Fibroblast of villous mesenchyme (primary cell): ENCODE results near the gene CYTH4. TPM values are rescaled to one million over a fixed set of nuclear protein-coding genes. Genes with fewer than 3 reads are reported as not detected.

Experiments
- DNase-seq: peaks from one replicate; pipeline ENCODE4 v3.0.0-alpha.2; 2010; ENCODE audit warnings: low read depth
- H3K4me3 ChIP-seq: 2 replicates; pipeline ENCODE4 v1.5.1; 2011; ENCODE audit warnings: low read depth, mild to moderate bottlenecking, low read length
- CTCF ChIP-seq: IDR thresholded peaks from 2 replicates; pipeline ENCODE4 v1.5.1; 2012; ENCODE audit warnings: low read depth, mild to moderate bottlenecking, low read length; ENCODE audit not compliant: insufficient read depth
- total RNA-seq: library from RNA; depleted of rRNA; stranded (reverse); fragments of >200 nt; gene quantifications from 2 replicates; pipeline ENCODE4 v1.2.3, GENCODE V29; 2012

Gene CYTH4
- total RNA-seq, 1 donor = under 0.01 TPM

GRCh38 chr22:37254209-37254866 lies 28.0 kb upstream of the CYTH4 start:
- no peak overlapping the region for H3K4me3 ChIP-seq
- no peak for TF ChIP-seq CTCF
- peak; percentile 71 for DNase-seq

GRCh38 chr22:37254867-37255233 lies 27.5 kb upstream of the CYTH4 start:
- peak; percentile 67 for DNase-seq
- no peak overlapping the region for H3K4me3 ChIP-seq
- TF ChIP-seq CTCF = no peak

- no peak overlapping the region for H3K4me3 ChIP-seq
- no peak for DNase-seq
- TF ChIP-seq CTCF = no peak
These were observed 26.7 kb upstream of the CYTH4 start for GRCh38 chr22:37255558-37256006.

GRCh38 chr22:37256075-37256726 lies 26.1 kb upstream of the CYTH4 start:
- no peak for TF ChIP-seq CTCF
- no peak for DNase-seq
- no peak overlapping the region for H3K4me3 ChIP-seq

GRCh38 chr22:37258005-37258752 lies 24.1 kb upstream of the CYTH4 start:
- H3K4me3 ChIP-seq = no peak overlapping the region
- no peak for TF ChIP-seq CTCF
- DNase-seq = no peak

- no peak for TF ChIP-seq CTCF
- DNase-seq = no peak
These were observed 23.4 kb upstream of the CYTH4 start for GRCh38 chr22:37258753-37259401.

More at GRCh38 chr22:37258753-37259401, 23.4 kb upstream of the CYTH4 start:
- H3K4me3 ChIP-seq = no peak overlapping the region
